Panc1 (cell line): ENCODE measurements around the gene FAF1.

ENCODE experiments used
- CTCF ChIP-seq: fragments of 450-650 bp; IDR thresholded peaks from 2 replicates; pipeline ENCODE4 v1.5.1; 2017; ENCODE audit warnings: mild to moderate bottlenecking
- POLR2AphosphoS5 ChIP-seq: IDR thresholded peaks from 2 replicates; pipeline ENCODE4 v1.6.1; 2012; ENCODE audit warnings: mild to moderate bottlenecking, low read depth, low read length, moderate library complexity
- TCF7L2 ChIP-seq: IDR thresholded peaks from 2 replicates; pipeline ENCODE4 v1.6.1; 2011; ENCODE audit warnings: mild to moderate bottlenecking, low read depth, low read length, inconsistent platforms
- TF ChIP-seq, protein P1 (sequence below), 2 experiments: IDR thresholded peaks; 2 replicates each; pipeline ENCODE4 v1.6.1; 2011 to 2012; ENCODE audit warnings: low read depth in 2 of 2, control low read depth in 1 of 2, low read length in 1 of 2, mild to moderate bottlenecking in 1 of 2, moderate library complexity in 1 of 2; ENCODE audit not compliant: insufficient read depth in 1 of 2

DNA sequence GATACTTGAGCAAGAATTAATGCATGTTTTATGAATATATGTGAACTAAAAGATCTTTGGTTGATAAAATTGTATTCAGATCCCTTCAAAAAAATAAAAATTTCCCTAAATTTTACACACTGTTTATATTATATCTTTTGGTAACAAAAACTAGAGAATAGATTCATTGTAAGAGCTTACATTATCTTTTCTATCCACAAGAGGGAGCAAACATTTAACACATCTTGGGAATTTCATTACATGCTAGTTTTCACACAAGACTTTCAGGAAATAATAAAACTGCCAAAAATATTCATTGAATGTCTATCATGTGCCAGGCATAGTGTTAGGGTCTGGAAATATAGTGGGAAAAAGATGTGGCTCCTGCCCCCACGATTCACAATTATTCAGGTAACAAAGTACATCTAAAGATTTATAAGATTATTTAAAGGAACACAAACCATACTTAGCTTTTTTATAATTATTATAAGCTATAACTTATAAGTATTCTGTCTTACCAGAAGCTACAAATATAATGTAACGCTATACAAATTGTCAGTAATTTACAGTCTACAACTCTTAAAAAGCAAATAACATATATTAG is 30.6 kb downstream of the FAF1 start:
- peak; percentile 54; the same call in 1 of the 2 replicates for TF ChIP-seq CTCF
- TF ChIP-seq POLR2AphosphoS5 = no peak
- TF ChIP-seq, protein P1, sequence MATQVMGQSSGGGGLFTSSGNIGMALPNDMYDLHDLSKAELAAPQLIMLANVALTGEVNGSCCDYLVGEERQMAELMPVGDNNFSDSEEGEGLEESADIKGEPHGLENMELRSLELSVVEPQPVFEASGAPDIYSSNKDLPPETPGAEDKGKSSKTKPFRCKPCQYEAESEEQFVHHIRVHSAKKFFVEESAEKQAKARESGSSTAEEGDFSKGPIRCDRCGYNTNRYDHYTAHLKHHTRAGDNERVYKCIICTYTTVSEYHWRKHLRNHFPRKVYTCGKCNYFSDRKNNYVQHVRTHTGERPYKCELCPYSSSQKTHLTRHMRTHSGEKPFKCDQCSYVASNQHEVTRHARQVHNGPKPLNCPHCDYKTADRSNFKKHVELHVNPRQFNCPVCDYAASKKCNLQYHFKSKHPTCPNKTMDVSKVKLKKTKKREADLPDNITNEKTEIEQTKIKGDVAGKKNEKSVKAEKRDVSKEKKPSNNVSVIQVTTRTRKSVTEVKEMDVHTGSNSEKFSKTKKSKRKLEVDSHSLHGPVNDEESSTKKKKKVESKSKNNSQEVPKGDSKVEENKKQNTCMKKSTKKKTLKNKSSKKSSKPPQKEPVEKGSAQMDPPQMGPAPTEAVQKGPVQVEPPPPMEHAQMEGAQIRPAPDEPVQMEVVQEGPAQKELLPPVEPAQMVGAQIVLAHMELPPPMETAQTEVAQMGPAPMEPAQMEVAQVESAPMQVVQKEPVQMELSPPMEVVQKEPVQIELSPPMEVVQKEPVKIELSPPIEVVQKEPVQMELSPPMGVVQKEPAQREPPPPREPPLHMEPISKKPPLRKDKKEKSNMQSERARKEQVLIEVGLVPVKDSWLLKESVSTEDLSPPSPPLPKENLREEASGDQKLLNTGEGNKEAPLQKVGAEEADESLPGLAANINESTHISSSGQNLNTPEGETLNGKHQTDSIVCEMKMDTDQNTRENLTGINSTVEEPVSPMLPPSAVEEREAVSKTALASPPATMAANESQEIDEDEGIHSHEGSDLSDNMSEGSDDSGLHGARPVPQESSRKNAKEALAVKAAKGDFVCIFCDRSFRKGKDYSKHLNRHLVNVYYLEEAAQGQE (IDR thresholded peaks at IDR 0.05; ENCODE audit: insufficient read depth in 1 of 2, low read depth in 2 of 2, low read length in 1 of 2) = no peak
- no peak for TF ChIP-seq TCF7L2
